Smooth muscle cell (in vitro differentiated cells): ENCODE results near the gene TTI1. TPM values are rescaled to one million over a fixed set of nuclear protein-coding genes. Genes with fewer than 3 reads are reported as not detected.

Experiments used
- DNase-seq: peaks from one replicate; lab custom pipeline; 2025; ENCODE audit not compliant: unreplicated experiment; lab: John Stamatoyannopoulos, UW
- H2AFZ ChIP-seq: fragments of 200-600 bp; sonication (generic); 2 replicates; pipeline ENCODE4 v1.6.0; 2016; ENCODE audit warnings: antibody characterized with exemption, low read depth, mild to moderate bottlenecking
- H3F3A ChIP-seq: fragments of 200-600 bp; sonication (generic); 2 replicates; pipeline ENCODE4 v1.6.0; 2017; ENCODE audit warnings: antibody characterized with exemption, low read depth
- H3K27ac ChIP-seq: fragments of 200-600 bp; sonication (generic); 2 replicates; pipeline ENCODE4 v1.5.1; 2016; ENCODE audit warnings: low read depth, mild to moderate bottlenecking
- H3K27me3 ChIP-seq: fragments of 200-600 bp; sonication (generic); 2 replicates; pipeline ENCODE4 v1.6.1; 2016; ENCODE audit warnings: low read depth, mild to moderate bottlenecking
- H3K36me3 ChIP-seq: fragments of 200-600 bp; sonication (generic); 2 replicates; pipeline ENCODE4 v1.5.1; 2016; ENCODE audit warnings: low read depth
- H3K4me1 ChIP-seq: fragments of 200-600 bp; sonication (generic); 2 replicates; pipeline ENCODE4 v1.5.1; 2016; ENCODE audit warnings: low read depth
- H3K4me2 ChIP-seq: fragments of 200-600 bp; sonication (generic); 2 replicates; pipeline ENCODE4 v1.6.0; 2016; ENCODE audit warnings: mild to moderate bottlenecking
- H3K4me3 ChIP-seq: fragments of 200-600 bp; sonication (generic); 2 replicates; pipeline ENCODE4 v1.5.1; 2016; ENCODE audit warnings: mild to moderate bottlenecking
- H3K79me2 ChIP-seq: fragments of 200-600 bp; sonication (generic); 2 replicates; pipeline ENCODE4 v1.6.0; 2016; ENCODE audit warnings: low read depth, mild to moderate bottlenecking
- H3K9ac ChIP-seq: fragments of 200-600 bp; sonication (generic); 2 replicates; pipeline ENCODE4 v1.6.0; 2016; ENCODE audit warnings: low read depth
- H3K9me3 ChIP-seq: fragments of 200-600 bp; sonication (generic); replicated peaks from 2 replicates; pipeline ENCODE4 v1.5.1; 2016; ENCODE audit warnings: low read depth
- H4K20me1 ChIP-seq: fragments of 200-600 bp; sonication (generic); 2 replicates; pipeline ENCODE4 v1.6.0; 2016; ENCODE audit warnings: low read depth
- CTCF ChIP-seq: fragments of 200-600 bp; sonication (generic); IDR thresholded peaks from 2 replicates; pipeline ENCODE4 v1.5.1; 2017; ENCODE audit warnings: borderline replicate concordance, mild to moderate bottlenecking, antibody characterized with exemption; ENCODE audit not compliant: insufficient read depth, poor library complexity, severe bottlenecking
- WGBS: methylation state at CpG from one replicate; pipeline ENCODE4 v1.1.7; 2016; ENCODE audit warnings: low lambda C conversion rate; 5-methylcytosine and 5-hydroxymethylcytosine counted together
- polyA plus RNA-seq: library from polyadenylated mRNA; unstranded; fragments of >200 nt; fragmentation: Nextera tagmentation; extraction: Ambion mirVana; gene quantifications from 2 replicates; pipeline ENCODE4 v1.2.1, GENCODE V29; 2016
- total RNA-seq: library from RNA; depleted of rRNA; stranded (reverse); fragments of >200 nt; gene quantifications from 2 replicates; pipeline ENCODE4 v1.2.3, GENCODE V29; 2014

TTI1 gene
- total and polyA plus RNA-seq, 2 experiments from 2014 or later = 17.0 to 20.0 TPM

- no peak overlapping the region for H3K9ac ChIP-seq
- no peak overlapping the region for H3K4me2 ChIP-seq
- DNase-seq = no peak
- no peaks in the 10 kb centered on the region for H3K9me3 ChIP-seq
- no peak for TF ChIP-seq CTCF
- no peak overlapping the region for H3K27ac ChIP-seq
- peaks cover 12% of the 10 kb centered on the region for H4K20me1 ChIP-seq
- H2AFZ ChIP-seq = no peak overlapping the region
- H3F3A ChIP-seq = peaks cover 17% of the 10 kb centered on the region
- WGBS = 100% methylated on average over 2 of the region's 2 CpGs
- peaks cover 8% of the 10 kb centered on the region for H3K4me1 ChIP-seq
- H3K79me2 ChIP-seq = peaks cover 20% of the 10 kb centered on the region
- H3K27me3 ChIP-seq = no peaks in the 10 kb centered on the region
- H3K4me3 ChIP-seq = no peak overlapping the region
- no peaks in the 10 kb centered on the region for H3K36me3 ChIP-seq
Measured at GRCh38 chr20:38078084-38078483, 44.8 kb upstream of the TTI1 start.

- Histone ChIP-seq H2AFZ (no peak overlapping the region), H3K4me2 (no peak overlapping the region), H4K20me1 (peaks cover 12% of the 10 kb centered on the region), H3K9me3 (no peaks in the 10 kb centered on the region), H3F3A (peaks cover 11% of the 10 kb centered on the region), H3K9ac (no peak overlapping the region), H3K27me3 (no peaks in the 10 kb centered on the region), H3K79me2 (peaks cover 20% of the 10 kb centered on the region), H3K27ac (no peak overlapping the region), H3K4me3 (no peak overlapping the region), H3K36me3 (peaks cover under 1% of the 10 kb centered on the region), H3K4me1 (peaks cover 4% of the 10 kb centered on the region)
- DNase-seq = no peak
- no peak for TF ChIP-seq CTCF
Measured at GRCh38 chr20:38076548-38076947, 43.3 kb upstream of the TTI1 start.

GRCh38 chr20:38075161-38075998 lies 42.1 kb upstream of the TTI1 start:
- H3K79me2 ChIP-seq = peaks cover 12% of the 10 kb centered on the region
- peak overlapping the region; percentile 55 for H3K4me2 ChIP-seq
- no peak for TF ChIP-seq CTCF
- H2AFZ ChIP-seq = no peak overlapping the region
- H3K4me3 ChIP-seq = no peak overlapping the region
- WGBS = 72% methylated on average over 3 of the region's 3 CpGs
- H3K27ac ChIP-seq = peak overlapping the region; percentile 36
- H3K4me1 ChIP-seq = peaks cover 4% of the 10 kb centered on the region
- H4K20me1 ChIP-seq = peaks cover 12% of the 10 kb centered on the region
- H3K27me3 ChIP-seq = no peaks in the 10 kb centered on the region
- peaks cover 7% of the 10 kb centered on the region for H3K36me3 ChIP-seq
- no peak for DNase-seq
- H3F3A ChIP-seq = peaks cover 11% of the 10 kb centered on the region
- H3K9ac ChIP-seq = no peak overlapping the region
- no peaks in the 10 kb centered on the region for H3K9me3 ChIP-seq
